Activated CD4-positive, alpha-beta T cell treated with anti-CD3 and anti-CD28 coated beads for 36 hours (primary cell): ENCODE measurements around the gene TCF7L2. TPM values are rescaled to one million over a fixed set of nuclear protein-coding genes. Genes with fewer than 3 reads are reported as not detected.

Experiments
- ATAC-seq: fragments of 200-7000 bp; cut with Tn5 transposase; one replicate; pipeline ENCODE4 v1.10.0; 2021; ENCODE audit warnings: mild to moderate bottlenecking, moderate library complexity
- CTCF ChIA-PET: fragments of 350-600 bp; sonication (Branson Sonifier 250); formaldehyde crosslinking; loops from one replicate; lab custom pipeline; 2021; ENCODE audit warnings: antibody characterized with exemption; lab: Charles Lee
- POLR2A ChIA-PET: fragments of 350-600 bp; sonication (Branson Sonifier 250); formaldehyde crosslinking; loops from one replicate; lab custom pipeline; 2021; ENCODE audit warnings: antibody characterized with exemption, inconsistent platforms; lab: Charles Lee
- DNase-seq: peaks from one replicate; pipeline ENCODE4 v3.0.0-alpha.2; 2020
- H3K27ac Mint-ChIP-seq: one replicate; pipeline ENCODE4 v1.8.0; 2021; ENCODE audit warnings: mixed read lengths
- H3K27me3 Mint-ChIP-seq: one replicate; pipeline ENCODE4 v1.8.0; 2021; ENCODE audit warnings: mixed read lengths
- H3K36me3 Mint-ChIP-seq: one replicate; pipeline ENCODE4 v1.8.0; 2021; ENCODE audit warnings: low read depth, mixed read lengths
- H3K4me1 Mint-ChIP-seq: one replicate; pipeline ENCODE4 v1.8.0; 2021; ENCODE audit warnings: mixed read lengths
- H3K4me3 Mint-ChIP-seq: one replicate; pipeline ENCODE4 v1.8.0; 2021; ENCODE audit warnings: mild to moderate bottlenecking, moderate library complexity, mixed read lengths
- H3K9me3 Mint-ChIP-seq: one replicate; pipeline ENCODE4 v1.8.0; 2021; ENCODE audit warnings: low read depth, mixed read lengths
- intact Hi-C, 2 experiments: fragments of 100-400 bp; cut with DNase I in 1 of 2; cut with micrococcal nuclease in 1 of 2; formaldehyde crosslinking; loops; one replicate each; pipeline versions ENCODE4 v1.14.2 to v1.15.1; 2022 to 2024; cut with DNase I, micrococcal nuclease
- total RNA-seq, 2 experiments: library from RNA; stranded (reverse); gene quantifications; one replicate each; pipeline ENCODE4 v1.2.3, GENCODE V29; 2021

TCF7L2 gene
- total RNA-seq, 2 experiments from 2014 or later = 0.87 to 1.7 TPM

- Mint-ChIP-seq H3K36me3 (no peaks in the 10 kb centered on the region), H3K27me3 (peaks cover 4% of the 10 kb centered on the region), H3K27ac (no peak overlapping the region), H3K9me3 (no peaks in the 10 kb centered on the region), H3K4me1 (peaks cover 7% of the 10 kb centered on the region), H3K4me3 (no peak overlapping the region)
- DNase-seq (no peak), ATAC-seq (no peak)
- POLR2A ChIA-PET = interaction anchor here (0.6 kb wide), 1 partner anchor 38 kb away, joined by 4 read pairs; no protein-coding TSS in a partner anchor
- intact Hi-C loops = no loop called here
- CTCF ChIA-PET = interaction anchor here (0.9 kb wide), 1 partner anchor 129 kb away, joined by 3 read pairs; no protein-coding TSS in a partner anchor
Observed at GRCh38 chr10:113165673-113166072, 215.6 kb downstream of the TCF7L2 start.

- Mint-ChIP-seq H3K27me3 (peaks cover 4% of the 10 kb centered on the region), H3K4me3 (no peak overlapping the region), H3K4me1 (peaks cover 7% of the 10 kb centered on the region), H3K9me3 (no peaks in the 10 kb centered on the region), H3K36me3 (no peaks in the 10 kb centered on the region), H3K27ac (no peak overlapping the region)
- DNase-seq (no peak), ATAC-seq (no peak)
- ChIA-PET POLR2A (no interaction called here), CTCF (no interaction called here)
- intact Hi-C loops = no loop called here
Observed at GRCh38 chr10:113167702-113168101, 217.7 kb downstream of the TCF7L2 start.

- CTCF ChIA-PET = no interaction called here
- ATAC-seq (no peak), DNase-seq (no peak)
- Mint-ChIP-seq H3K9me3 (no peaks in the 10 kb centered on the region), H3K36me3 (no peaks in the 10 kb centered on the region), H3K4me1 (peaks cover 7% of the 10 kb centered on the region), H3K27me3 (peaks cover 4% of the 10 kb centered on the region), H3K27ac (no peak overlapping the region), H3K4me3 (no peak overlapping the region)
- intact Hi-C loops = no loop called here
- POLR2A ChIA-PET = no interaction called here
Observed at GRCh38 chr10:113168584-113168983, 218.5 kb downstream of the TCF7L2 start.

- ChIA-PET CTCF (no interaction called here), POLR2A (no interaction called here)
- intact Hi-C loops = no loop called here
- DNase-seq (no peak), ATAC-seq (no peak)
- Mint-ChIP-seq H3K4me3 (no peak overlapping the region), H3K27me3 (peaks cover 4% of the 10 kb centered on the region), H3K27ac (no peak overlapping the region), H3K9me3 (no peaks in the 10 kb centered on the region), H3K36me3 (no peaks in the 10 kb centered on the region), H3K4me1 (peaks cover 7% of the 10 kb centered on the region)
Observed at GRCh38 chr10:113169111-113169510, 219.1 kb downstream of the TCF7L2 start.

- intact Hi-C loops = no loop called here
- Mint-ChIP-seq H3K4me3 (no peak overlapping the region), H3K9me3 (no peaks in the 10 kb centered on the region), H3K27me3 (peaks cover 4% of the 10 kb centered on the region), H3K4me1 (peaks cover 7% of the 10 kb centered on the region), H3K36me3 (no peaks in the 10 kb centered on the region), H3K27ac (peak overlapping the region; percentile 31)
- ChIA-PET POLR2A (no interaction called here), CTCF (no interaction called here)
- peak; percentile 33 for DNase-seq
- ATAC-seq = peak; percentile 58
Observed at GRCh38 chr10:113169853-113170460, 219.9 kb downstream of the TCF7L2 start.

GRCh38 chr10:113171662-113172061 lies 221.6 kb downstream of the TCF7L2 start:
- H3K27me3 Mint-ChIP-seq = peaks cover 2% of the 10 kb centered on the region
- DNase-seq (no peak), ATAC-seq (no peak)
- no peaks in the 10 kb centered on the region for H3K9me3 Mint-ChIP-seq
- no peak overlapping the region for H3K4me3 Mint-ChIP-seq
- H3K36me3 Mint-ChIP-seq = no peaks in the 10 kb centered on the region
- no peak overlapping the region for H3K27ac Mint-ChIP-seq
- peaks cover 7% of the 10 kb centered on the region for H3K4me1 Mint-ChIP-seq
- ChIA-PET CTCF (no interaction called here), POLR2A (no interaction called here)
- intact Hi-C loops = no loop called here

GRCh38 chr10:113175176-113175575 lies 225.1 kb downstream of the TCF7L2 start:
- peaks cover 3% of the 10 kb centered on the region for H3K4me1 Mint-ChIP-seq
- H3K36me3 Mint-ChIP-seq = no peaks in the 10 kb centered on the region
- CTCF ChIA-PET = no interaction called here
- H3K27ac Mint-ChIP-seq = no peak overlapping the region
- H3K9me3 Mint-ChIP-seq = no peaks in the 10 kb centered on the region
- no peak for ATAC-seq
- no peak for DNase-seq
- no peaks in the 10 kb centered on the region for H3K27me3 Mint-ChIP-seq
- no peak overlapping the region for H3K4me3 Mint-ChIP-seq
- POLR2A ChIA-PET = no interaction called here
- intact Hi-C loops = no loop called here

- Mint-ChIP-seq H3K27me3 (no peaks in the 10 kb centered on the region), H3K36me3 (no peaks in the 10 kb centered on the region), H3K4me1 (no peaks in the 10 kb centered on the region), H3K9me3 (no peaks in the 10 kb centered on the region), H3K27ac (no peak overlapping the region), H3K4me3 (no peak overlapping the region)
- ChIA-PET CTCF (no interaction called here), POLR2A (no interaction called here)
- intact Hi-C loops = no loop called here
- DNase-seq = no peak
- ATAC-seq = no peak
Observed at GRCh38 chr10:113175756-113176651, 226.0 kb downstream of the TCF7L2 start.

- intact Hi-C loops = no loop called here
- CTCF ChIA-PET = no interaction called here
Observed at GRCh38 chr10:113176652-113177155, 226.7 kb downstream of the TCF7L2 start.

GRCh38 chr10:113177156-113177935 lies 227.3 kb downstream of the TCF7L2 start:
- H3K36me3 Mint-ChIP-seq = no peaks in the 10 kb centered on the region
- no peak for ATAC-seq
- ChIA-PET POLR2A (no interaction called here), CTCF (interaction anchor here (0.6 kb wide), 1 partner anchor 273 kb away, joined by 3 read pairs; no protein-coding TSS in a partner anchor)
- no peaks in the 10 kb centered on the region for H3K9me3 Mint-ChIP-seq
- no peaks in the 10 kb centered on the region for H3K4me1 Mint-ChIP-seq
- no peak overlapping the region for H3K27ac Mint-ChIP-seq
- no peaks in the 10 kb centered on the region for H3K27me3 Mint-ChIP-seq
- no peak overlapping the region for H3K4me3 Mint-ChIP-seq
- DNase-seq = no peak
- intact Hi-C loops = no loop called here

More at GRCh38 chr10:113176652-113177155, 226.7 kb downstream of the TCF7L2 start:
- H3K27me3 Mint-ChIP-seq = no peaks in the 10 kb centered on the region
- no peak for DNase-seq
- POLR2A ChIA-PET = no interaction called here
- H3K4me3 Mint-ChIP-seq = no peak overlapping the region
- no peaks in the 10 kb centered on the region for H3K4me1 Mint-ChIP-seq
- no peaks in the 10 kb centered on the region for H3K9me3 Mint-ChIP-seq
- ATAC-seq = no peak
- no peaks in the 10 kb centered on the region for H3K36me3 Mint-ChIP-seq
- H3K27ac Mint-ChIP-seq = no peak overlapping the region

- ChIA-PET POLR2A (no interaction called here), CTCF (interaction anchor here (0.6 kb wide), 1 partner anchor 274 kb away, joined by 3 read pairs; no protein-coding TSS in a partner anchor)
- no peaks in the 10 kb centered on the region for H3K36me3 Mint-ChIP-seq
- no peak for DNase-seq
- H3K27me3 Mint-ChIP-seq = no peaks in the 10 kb centered on the region
- no peaks in the 10 kb centered on the region for H3K4me1 Mint-ChIP-seq
- H3K4me3 Mint-ChIP-seq = no peak overlapping the region
- no peaks in the 10 kb centered on the region for H3K9me3 Mint-ChIP-seq
- H3K27ac Mint-ChIP-seq = no peak overlapping the region
- ATAC-seq = no peak
- intact Hi-C loops = no loop called here
Observed at GRCh38 chr10:113177936-113178335, 227.9 kb downstream of the TCF7L2 start.
